NT2/D1 (cell line): ENCODE measurements around the gene MYO1D.

ENCODE experiments used
- SUZ12 ChIP-seq: IDR thresholded peaks from 2 replicates; pipeline ENCODE4 v1.6.1; 2011; ENCODE audit not compliant: insufficient read length, insufficient read depth; ENCODE audit errors: extremely low read depth
- YY1 ChIP-seq: IDR thresholded peaks from 2 replicates; pipeline ENCODE4 v1.6.1; 2011; ENCODE audit not compliant: insufficient read length, insufficient read depth
- ZNF274 ChIP-seq: IDR thresholded peaks from 2 replicates; pipeline ENCODE4 v1.6.1; 2011; ENCODE audit warnings: mild to moderate bottlenecking, low read depth, low read length

GRCh38 chr17:32584792-32585191 lies 292.1 kb downstream of the MYO1D start:
- no peak for TF ChIP-seq YY1
- TF ChIP-seq ZNF274: no peak
- no peak for TF ChIP-seq SUZ12
